Measurements from ENCODE around the gene CXCR4. TPM values are rescaled to one million over a fixed set of nuclear protein-coding genes. Genes with fewer than 3 reads are reported as not detected.

Gene CXCR4
- total and polyA plus RNA-seq, 12 donors = 21.9 to 344 (median 78.6) TPM

- intact Hi-C loops (cut with DNase I) = no loop called here
- H3K27ac ChIP-seq = no peak overlapping the region
- TF ChIP-seq CTCF (IDR thresholded peaks at IDR 0.05) (no peak), POLR2A (IDR thresholded peaks at IDR 0.05) (no peak)
- no peaks in the 10 kb centered on the region for H3K9me3 ChIP-seq (replicated peaks in 1 of 3)
- 62 to 90% (median 82%) methylated on average over 6 of the region's 6 CpGs for WGBS, 4 donors
- no peaks in the 10 kb centered on the region for H3K4me1 ChIP-seq (replicated peaks in 1 of 2)
- DNase-seq = no peak
- no peak overlapping the region for H3K4me3 ChIP-seq
- H3K36me3 ChIP-seq (replicated peaks in 1 of 2) = no peaks in the 10 kb centered on the region
- no peaks in the 10 kb centered on the region for H3K27me3 ChIP-seq
Measured at GRCh38 chr2:136126421-136126926, 8.5 kb upstream of the CXCR4 start.

GRCh38 chr2:136126021-136126420 is 8.1 kb upstream of the CXCR4 start:
- Histone ChIP-seq H3K27ac (no peak overlapping the region), H3K36me3 (replicated peaks in 1 of 2) (no peaks in the 10 kb centered on the region), H3K27me3 (no peaks in the 10 kb centered on the region), H3K4me1 (replicated peaks in 1 of 2) (no peaks in the 10 kb centered on the region), H3K4me3 (no peak overlapping the region), H3K9me3 (replicated peaks in 1 of 3) (no peaks in the 10 kb centered on the region)
- TF ChIP-seq POLR2A (IDR thresholded peaks at IDR 0.05) = no peak
- TF ChIP-seq CTCF (IDR thresholded peaks at IDR 0.05) = no peak
- no peak for DNase-seq
- intact Hi-C loops (cut with DNase I) = no loop called here
- 63 to 82% (median 76%) methylated on average over 12 of the region's 12 CpGs for WGBS, 4 donors

- no peak for TF ChIP-seq POLR2A (IDR thresholded peaks at IDR 0.05)
- no peak for TF ChIP-seq CTCF (IDR thresholded peaks at IDR 0.05)
- Histone ChIP-seq H3K36me3 (replicated peaks in 1 of 2) (no peaks in the 10 kb centered on the region), H3K27me3 (no peaks in the 10 kb centered on the region)
Measured at GRCh38 chr2:136125236-136125635, 7.3 kb upstream of the CXCR4 start.

GRCh38 chr2:136124805-136125204 is 6.9 kb upstream of the CXCR4 start:
- intact Hi-C loops (cut with DNase I) = no loop called here
- DNase-seq = no peak
- Histone ChIP-seq H3K9me3 (replicated peaks in 1 of 3) (no peaks in the 10 kb centered on the region), H3K4me3 (no peak overlapping the region), H3K4me1 (replicated peaks in 1 of 2) (peaks cover 0 to 2% of the 10 kb centered on the region in 2 donors), H3K36me3 (replicated peaks in 1 of 2) (no peaks in the 10 kb centered on the region), H3K27me3 (no peaks in the 10 kb centered on the region), H3K27ac (no peak overlapping the region)
- TF ChIP-seq CTCF (IDR thresholded peaks at IDR 0.05) = no peak
- TF ChIP-seq POLR2A (IDR thresholded peaks at IDR 0.05) = no peak
- WGBS, 4 donors = 65 to 83% (median 73%) methylated on average over 2 of the region's 2 CpGs

More at GRCh38 chr2:136125236-136125635, 7.3 kb upstream of the CXCR4 start:
- WGBS, 4 donors = 78 to 91% (median 84%) methylated on average over 6 of the region's 6 CpGs
- Histone ChIP-seq H3K27ac (no peak overlapping the region), H3K9me3 (replicated peaks in 1 of 3) (no peaks in the 10 kb centered on the region), H3K4me1 (replicated peaks in 1 of 2) (no peaks in the 10 kb centered on the region), H3K4me3 (no peak overlapping the region)
- DNase-seq = no peak
- intact Hi-C loops (cut with DNase I) = no loop called here
